ENCODE data around the gene SAP30L.

The SAP30L gene

DNA sequence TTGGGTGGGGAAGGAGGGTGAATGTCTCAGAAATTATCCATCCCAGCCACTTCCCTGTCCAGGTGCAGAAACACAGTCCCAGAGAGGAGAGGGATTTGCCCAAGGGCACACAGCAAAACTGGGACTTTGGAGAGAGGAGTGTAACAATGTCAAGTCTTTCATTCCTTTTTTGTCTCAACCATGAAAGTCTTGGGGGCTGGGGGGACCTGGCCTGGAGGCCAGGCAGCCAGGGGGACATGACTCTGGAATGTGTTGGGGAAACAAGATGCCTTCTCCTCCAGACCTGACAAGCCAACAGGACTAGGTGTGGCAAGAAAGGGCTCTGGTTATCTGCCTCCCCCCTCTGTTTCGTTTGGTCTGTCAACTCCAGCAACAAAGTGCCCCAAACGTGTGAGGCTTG lies 46.1 kb downstream of the SAP30L start:
- in situ Hi-C loops (cut with HindIII; ENCODE audit: low pct_ligation_motif_present, low sequenced_read_pairs): loop anchor here (25.0 kb wide), 1 partner anchor 120 kb away; no protein-coding TSS in a partner anchor
- peaks cover 59% of the 10 kb centered on the region for H3K27me3 ChIP-seq (replicated peaks)
- TF ChIP-seq, protein P1, sequence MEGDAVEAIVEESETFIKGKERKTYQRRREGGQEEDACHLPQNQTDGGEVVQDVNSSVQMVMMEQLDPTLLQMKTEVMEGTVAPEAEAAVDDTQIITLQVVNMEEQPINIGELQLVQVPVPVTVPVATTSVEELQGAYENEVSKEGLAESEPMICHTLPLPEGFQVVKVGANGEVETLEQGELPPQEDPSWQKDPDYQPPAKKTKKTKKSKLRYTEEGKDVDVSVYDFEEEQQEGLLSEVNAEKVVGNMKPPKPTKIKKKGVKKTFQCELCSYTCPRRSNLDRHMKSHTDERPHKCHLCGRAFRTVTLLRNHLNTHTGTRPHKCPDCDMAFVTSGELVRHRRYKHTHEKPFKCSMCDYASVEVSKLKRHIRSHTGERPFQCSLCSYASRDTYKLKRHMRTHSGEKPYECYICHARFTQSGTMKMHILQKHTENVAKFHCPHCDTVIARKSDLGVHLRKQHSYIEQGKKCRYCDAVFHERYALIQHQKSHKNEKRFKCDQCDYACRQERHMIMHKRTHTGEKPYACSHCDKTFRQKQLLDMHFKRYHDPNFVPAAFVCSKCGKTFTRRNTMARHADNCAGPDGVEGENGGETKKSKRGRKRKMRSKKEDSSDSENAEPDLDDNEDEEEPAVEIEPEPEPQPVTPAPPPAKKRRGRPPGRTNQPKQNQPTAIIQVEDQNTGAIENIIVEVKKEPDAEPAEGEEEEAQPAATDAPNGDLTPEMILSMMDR (IDR thresholded peaks at IDR 0.05; ENCODE audit: low read depth, low read length, missing control alignments): no peak

GRCh38 chr5:154493274-154493673 lies 47.5 kb downstream of the SAP30L start:
- H3K36me3 ChIP-seq (replicated peaks): no peaks in the 10 kb centered on the region
- H3K4me3 ChIP-seq (ENCODE audit: low read depth, low read length): no peak overlapping the region
- no peak for DNase-seq
- H3K27me3 ChIP-seq (replicated peaks): peaks cover 49% of the 10 kb centered on the region
- H3K27ac ChIP-seq: no peak overlapping the region
- in situ Hi-C loops (cut with HindIII; ENCODE audit: low pct_ligation_motif_present, low sequenced_read_pairs): loop anchor here (25.0 kb wide), 1 partner anchor 119 kb away; no protein-coding TSS in a partner anchor
- TF ChIP-seq, protein P1 (IDR thresholded peaks at IDR 0.05; ENCODE audit: low read depth, low read length, missing control alignments): no peak

More for the DNA sequence above, 46.1 kb downstream of the SAP30L start:
- Histone ChIP-seq H3K27ac (no peak overlapping the region), H3K36me3 (replicated peaks) (no peaks in the 10 kb centered on the region), H3K4me3 (ENCODE audit: low read depth, low read length) (no peak overlapping the region)
- no peak for DNase-seq

- Histone ChIP-seq H3K27me3 (replicated peaks) (peaks cover 46% of the 10 kb centered on the region), H3K4me3 (ENCODE audit: low read depth, low read length) (no peak overlapping the region), H3K36me3 (replicated peaks) (no peaks in the 10 kb centered on the region), H3K27ac (no peak overlapping the region)
- DNase-seq: no peak
- in situ Hi-C loops (cut with HindIII; ENCODE audit: low pct_ligation_motif_present, low sequenced_read_pairs): loop anchor here (25.0 kb wide), 1 partner anchor 118 kb away; no protein-coding TSS in a partner anchor
- TF ChIP-seq, protein P1 (IDR thresholded peaks at IDR 0.05; ENCODE audit: low read depth, low read length, missing control alignments): no peak
Observed at GRCh38 chr5:154494036-154494435, 48.2 kb downstream of the SAP30L start.

GRCh38 chr5:154498591-154498990 lies 52.8 kb downstream of the SAP30L start:
- no peak overlapping the region for H3K27ac ChIP-seq
- H3K4me3 ChIP-seq (ENCODE audit: low read depth, low read length): no peak overlapping the region
- DNase-seq: no peak
- no peaks in the 10 kb centered on the region for H3K36me3 ChIP-seq (replicated peaks)
- TF ChIP-seq, protein P1 (IDR thresholded peaks at IDR 0.05; ENCODE audit: low read depth, low read length, missing control alignments): no peak
- peaks cover 34% of the 10 kb centered on the region for H3K27me3 ChIP-seq (replicated peaks)
- in situ Hi-C loops (cut with HindIII; ENCODE audit: low pct_ligation_motif_present, low sequenced_read_pairs): loop anchor here (25.0 kb wide), 1 partner anchor 114 kb away; no protein-coding TSS in a partner anchor

DNA sequence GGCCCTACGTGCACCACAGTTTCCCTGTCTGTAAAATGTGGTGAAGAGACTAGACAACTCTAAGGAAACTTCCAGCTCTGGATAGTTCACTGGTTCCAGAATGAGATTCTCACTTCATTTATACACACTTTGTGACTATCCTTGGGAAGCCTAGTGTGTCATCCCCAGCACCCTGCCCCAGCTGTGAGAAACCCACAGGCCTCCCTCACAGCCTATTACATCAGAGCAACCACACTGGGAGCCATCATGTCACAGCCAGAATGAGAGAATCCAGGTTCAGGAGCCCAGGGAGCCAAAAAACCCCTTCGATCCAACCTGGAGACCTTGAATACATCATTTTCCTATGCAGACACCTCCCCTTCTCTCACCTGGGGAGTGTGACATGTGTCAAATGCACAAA lies 53.2 kb downstream of the SAP30L start:
- Histone ChIP-seq H3K36me3 (replicated peaks) (no peaks in the 10 kb centered on the region), H3K27ac (no peak overlapping the region), H3K27me3 (replicated peaks) (peaks cover 32% of the 10 kb centered on the region), H3K4me3 (ENCODE audit: low read depth, low read length) (no peak overlapping the region)
- no peak for DNase-seq
- TF ChIP-seq, protein P1 (IDR thresholded peaks at IDR 0.05; ENCODE audit: low read depth, low read length, missing control alignments): no peak
- in situ Hi-C loops (cut with HindIII; ENCODE audit: low pct_ligation_motif_present, low sequenced_read_pairs): loop anchor here (25.0 kb wide), 1 partner anchor 113 kb away; no protein-coding TSS in a partner anchor

- peaks cover 11% of the 10 kb centered on the region for H3K27me3 ChIP-seq (replicated peaks)
- in situ Hi-C loops (cut with HindIII; ENCODE audit: low pct_ligation_motif_present, low sequenced_read_pairs): no loop called here
- no peak for DNase-seq
- no peak overlapping the region for H3K27ac ChIP-seq
- no peak overlapping the region for H3K4me3 ChIP-seq (ENCODE audit: low read depth, low read length)
- TF ChIP-seq, protein P1 (IDR thresholded peaks at IDR 0.05; ENCODE audit: low read depth, low read length, missing control alignments): no peak
- H3K36me3 ChIP-seq (replicated peaks): no peaks in the 10 kb centered on the region
Observed at GRCh38 chr5:154501566-154501965, 55.8 kb downstream of the SAP30L start.

All from brain microvascular endothelial cell (primary cell).